ENCODE results near the gene FRMD4A.
A peak's percentile ranks its signal among the peaks of the same experiment; 100 is the strongest.

FRMD4A gene

GRCh38 chr10:13745271-13745670 is 585.5 kb downstream of the FRMD4A start:
- DNase-seq (ENCODE audit: low read depth in 1 of 2, low spot score in 1 of 2) = no peak
- H3K4me3 ChIP-seq (replicated peaks; ENCODE audit: insufficient read depth, low read length) = no peak overlapping the region
- TF ChIP-seq SPI1 (IDR thresholded peaks at IDR 0.05; ENCODE audit: borderline replicate concordance, low read depth) = no peak
- TF ChIP-seq REST (IDR thresholded peaks at IDR 0.05; ENCODE audit: insufficient replicate concordance, low read depth) = no peak
- no peak for TF ChIP-seq GABPA (IDR thresholded peaks at IDR 0.05; ENCODE audit: low read depth)
- TF ChIP-seq POLR2AphosphoS5 (IDR thresholded peaks at IDR 0.05; ENCODE audit: low read depth) = no peak
- TF ChIP-seq CTCF (IDR thresholded peaks at IDR 0.05; ENCODE audit: insufficient read depth, low read length) = no peak
- no peaks in the 10 kb centered on the region for H3K27me3 ChIP-seq (ENCODE audit: insufficient read depth, poor library complexity, severe bottlenecking)
- H3K27ac ChIP-seq (replicated peaks) = no peak overlapping the region

GRCh38 chr10:13743963-13744362 is 586.8 kb downstream of the FRMD4A start:
- no peak for TF ChIP-seq POLR2AphosphoS5 (IDR thresholded peaks at IDR 0.05; ENCODE audit: low read depth)
- no peak for TF ChIP-seq REST (IDR thresholded peaks at IDR 0.05; ENCODE audit: insufficient replicate concordance, low read depth)
- TF ChIP-seq CTCF (IDR thresholded peaks at IDR 0.05; ENCODE audit: insufficient read depth, low read length) = no peak
- TF ChIP-seq GABPA (IDR thresholded peaks at IDR 0.05; ENCODE audit: low read depth) = no peak
- no peak for TF ChIP-seq SPI1 (IDR thresholded peaks at IDR 0.05; ENCODE audit: borderline replicate concordance, low read depth)
- H3K27ac ChIP-seq (replicated peaks) = no peak overlapping the region
- H3K4me3 ChIP-seq (replicated peaks; ENCODE audit: insufficient read depth, low read length) = no peak overlapping the region
- no peak for DNase-seq (ENCODE audit: low read depth in 1 of 2, low spot score in 1 of 2)
- H3K27me3 ChIP-seq (ENCODE audit: insufficient read depth, poor library complexity, severe bottlenecking) = no peaks in the 10 kb centered on the region

- TF ChIP-seq CTCF (IDR thresholded peaks at IDR 0.05; ENCODE audit: insufficient read depth, low read length) (no peak), POLR2AphosphoS5 (IDR thresholded peaks at IDR 0.05; ENCODE audit: low read depth) (no peak), GABPA (IDR thresholded peaks at IDR 0.05; ENCODE audit: low read depth) (no peak), REST (IDR thresholded peaks at IDR 0.05; ENCODE audit: insufficient replicate concordance, low read depth) (no peak), SPI1 (IDR thresholded peaks at IDR 0.05; ENCODE audit: borderline replicate concordance, low read depth) (no peak)
- Histone ChIP-seq H3K27me3 (ENCODE audit: insufficient read depth, poor library complexity, severe bottlenecking) (no peaks in the 10 kb centered on the region), H3K4me3 (replicated peaks; ENCODE audit: insufficient read depth, low read length) (no peak overlapping the region), H3K27ac (replicated peaks) (no peak overlapping the region)
- peak in 1 of 2 experiments; percentile 1 for DNase-seq (ENCODE audit: low read depth in 1 of 2, low spot score in 1 of 2)
These were observed 587.5 kb downstream of the FRMD4A start for GRCh38 chr10:13743101-13743693.

All from HL-60 (cell line).